Measurements from ENCODE around the gene CCDC188. TPM values are rescaled to one million over a fixed set of nuclear protein-coding genes. Genes with fewer than 3 reads are reported as not detected.

CCDC188 gene
- total RNA-seq (2014; rRNA removed; shearing (Covaris generic)) (not detected in 2 replicates), total RNA-seq (2022) (not detected in 2 replicates), Bru-seq, nascent RNA (not detected), BruChase-seq, experiment 1, labeled RNA remaining after a 6-hour chase (not detected), BruChase-seq, experiment 2, labeled RNA remaining after a 2-hour chase (not detected)
- long read RNA-seq: 0 reads

- no peak within 1 kb of the TSS for H3K4me2 ChIP-seq (ENCODE audit: low read length)
- BruUV-seq (replicated peaks): no TSS peak
- DNase-seq (ENCODE audit: low spot score): no peak
- no peaks in the 10 kb centered on the region for H3K9me2 ChIP-seq (ENCODE audit: insufficient read depth, low read length)
- no peaks in the 10 kb centered on the region for H4K20me1 ChIP-seq (ENCODE audit: insufficient read depth, low read length)
- no peak within 1 kb of the TSS for H3K4me3 ChIP-seq (ENCODE audit: low read depth, low read length, poor library complexity, severe bottlenecking)
- ChIA-PET CTCF (ENCODE audit: unreplicated experiment) (no interaction called here), POLR2A (interaction anchor here (0.7 kb wide), 1 partner anchor 47 kb away, joined by 3 read pairs; no protein-coding TSS in a partner anchor)
- H3K4me1 ChIP-seq (ENCODE audit: insufficient read depth, low read length, poor library complexity, severe bottlenecking): no peaks in the 10 kb centered on the region
- no peak within 1 kb of the TSS for H3K27ac ChIP-seq (ENCODE audit: low read depth, low read length, poor library complexity, severe bottlenecking)
- TF ChIP-seq EZH2phosphoT487 (IDR thresholded peaks at IDR 0.05; ENCODE audit: borderline replicate concordance, low read depth, low read length): no peak
- TF ChIP-seq CTCF (conservative IDR thresholded peaks at IDR 0.05; ENCODE audit: low read length): no peak
- no peaks in the 10 kb centered on the region for H3K36me3 ChIP-seq (ENCODE audit: insufficient read depth, low read length)
- H2AFZ ChIP-seq (ENCODE audit: low read length): no peak within 1 kb of the TSS
- intact Hi-C loops (cut with micrococcal nuclease; ENCODE audit: unreplicated experiment): loop anchor here (10.0 kb wide), 2 partner anchors 304 to 544 kb away; no protein-coding TSS in a partner anchor
- H3K79me2 ChIP-seq (ENCODE audit: insufficient read depth, low read depth, low read length): no peaks in the 10 kb centered on the region
- H3K9me3 ChIP-seq (ENCODE audit: low read length): no peaks in the 10 kb centered on the region
Observed at GRCh38 chr22:20150381-20151275, at the start of gene CCDC188. TSS of gene CCDC188 (minus strand) at chr22:20151055. CDS start at chr22:20150986, 69 bp downstream.

GRCh38 chr22:20199906-20200305, 49.1 kb upstream of the CCDC188 start:
- DNase-seq (ENCODE audit: low spot score): no peak
- Histone ChIP-seq H3K4me3 (ENCODE audit: low read depth, low read length, poor library complexity, severe bottlenecking) (no peak overlapping the region), H2AFZ (ENCODE audit: low read length) (no peak overlapping the region), H3K9me2 (ENCODE audit: insufficient read depth, low read length) (no peaks in the 10 kb centered on the region), H3K4me1 (ENCODE audit: insufficient read depth, low read length, poor library complexity, severe bottlenecking) (no peaks in the 10 kb centered on the region), H3K4me2 (ENCODE audit: low read length) (no peak overlapping the region), H3K27ac (ENCODE audit: low read depth, low read length, poor library complexity, severe bottlenecking) (no peak overlapping the region), H3K36me3 (ENCODE audit: insufficient read depth, low read length) (no peaks in the 10 kb centered on the region), H4K20me1 (ENCODE audit: insufficient read depth, low read length) (no peaks in the 10 kb centered on the region), H3K9me3 (ENCODE audit: low read length) (no peaks in the 10 kb centered on the region), H3K79me2 (ENCODE audit: insufficient read depth, low read depth, low read length) (no peaks in the 10 kb centered on the region)
- ChIA-PET POLR2A (no interaction called here), CTCF (ENCODE audit: unreplicated experiment) (no interaction called here)
- TF ChIP-seq CTCF (conservative IDR thresholded peaks at IDR 0.05; ENCODE audit: low read length): no peak
- TF ChIP-seq EZH2phosphoT487 (IDR thresholded peaks at IDR 0.05; ENCODE audit: borderline replicate concordance, low read depth, low read length): no peak
- intact Hi-C loops (cut with micrococcal nuclease; ENCODE audit: unreplicated experiment): no loop called here
- no TSS peak for BruUV-seq (replicated peaks)

- Histone ChIP-seq H3K79me2 (ENCODE audit: insufficient read depth, low read depth, low read length) (no peaks in the 10 kb centered on the region), H2AFZ (ENCODE audit: low read length) (no peak overlapping the region), H3K4me1 (ENCODE audit: insufficient read depth, low read length, poor library complexity, severe bottlenecking) (no peaks in the 10 kb centered on the region), H3K27ac (ENCODE audit: low read depth, low read length, poor library complexity, severe bottlenecking) (no peak overlapping the region), H3K9me2 (ENCODE audit: insufficient read depth, low read length) (no peaks in the 10 kb centered on the region), H3K36me3 (ENCODE audit: insufficient read depth, low read length) (no peaks in the 10 kb centered on the region), H3K4me3 (ENCODE audit: low read depth, low read length, poor library complexity, severe bottlenecking) (no peak overlapping the region), H3K4me2 (ENCODE audit: low read length) (no peak overlapping the region), H3K9me3 (ENCODE audit: low read length) (no peaks in the 10 kb centered on the region), H4K20me1 (ENCODE audit: insufficient read depth, low read length) (no peaks in the 10 kb centered on the region)
- ChIA-PET POLR2A (no interaction called here), CTCF (ENCODE audit: unreplicated experiment) (no interaction called here)
- no TSS peak for BruUV-seq (replicated peaks)
- intact Hi-C loops (cut with micrococcal nuclease; ENCODE audit: unreplicated experiment): no loop called here
- TF ChIP-seq CTCF (conservative IDR thresholded peaks at IDR 0.05; ENCODE audit: low read length): no peak
- no peak for TF ChIP-seq EZH2phosphoT487 (IDR thresholded peaks at IDR 0.05; ENCODE audit: borderline replicate concordance, low read depth, low read length)
- no peak for DNase-seq (ENCODE audit: low spot score)
Observed at GRCh38 chr22:20199413-20199842, 48.6 kb upstream of the CCDC188 start.

Data from OCI-LY7 (cell line).